ENCODE measurements around the gene CHRNG.
"Not testable (repeated sequence)": the region's sequence is repeated elsewhere in the genome, so short reads cannot be mapped to it uniquely, and the experiment has no call there.

The CHRNG gene

GRCh38 chr2:232556426-232556825 lies 16.9 kb downstream of the CHRNG start:
- peaks cover 46% of the 10 kb centered on the region for H3K36me3 Mint-ChIP-seq
- peaks cover 41% of the 10 kb centered on the region for H3K4me1 Mint-ChIP-seq
- no peak overlapping the region for H3K27ac Mint-ChIP-seq
- no peak overlapping the region for H3K4me3 Mint-ChIP-seq
- H3K27me3 Mint-ChIP-seq = no peaks in the 10 kb centered on the region
- CTCF ChIA-PET = no interaction called here
- no peak for DNase-seq
- H3K9me3 Mint-ChIP-seq = no peaks in the 10 kb centered on the region

- H3K27me3 Mint-ChIP-seq = no peaks in the 10 kb centered on the region
- CTCF ChIA-PET = interaction anchor here (1.1 kb wide), 1 partner anchor 9 kb away, joined by 3 read pairs; no protein-coding TSS in a partner anchor
- no peaks in the 10 kb centered on the region for H3K9me3 Mint-ChIP-seq
- no peaks in the 10 kb centered on the region for H3K4me1 Mint-ChIP-seq
- H3K4me3 Mint-ChIP-seq = no peak overlapping the region
- no peak for DNase-seq
- H3K27ac Mint-ChIP-seq = no peak overlapping the region
- peaks cover 59% of the 10 kb centered on the region for H3K36me3 Mint-ChIP-seq
These were observed 23.1 kb downstream of the CHRNG start for GRCh38 chr2:232562515-232563151.

- Mint-ChIP-seq H3K9me3 (no peaks in the 10 kb centered on the region), H3K4me3 (no peak overlapping the region), H3K27me3 (no peaks in the 10 kb centered on the region), H3K36me3 (peaks cover 63% of the 10 kb centered on the region), H3K27ac (no peak overlapping the region), H3K4me1 (no peaks in the 10 kb centered on the region)
- DNase-seq = no peak
- CTCF ChIA-PET = interaction anchor here (1.1 kb wide), 1 partner anchor 10 kb away, joined by 3 read pairs; no protein-coding TSS in a partner anchor
These were observed 24.1 kb downstream of the CHRNG start for GRCh38 chr2:232563580-232563979.

GRCh38 chr2:232567721-232568120 lies 28.2 kb downstream of the CHRNG start:
- Mint-ChIP-seq H3K9me3 (no peaks in the 10 kb centered on the region), H3K4me3 (no peak overlapping the region), H3K4me1 (no peaks in the 10 kb centered on the region), H3K27ac (peak overlapping the region; percentile 4), H3K27me3 (no peaks in the 10 kb centered on the region), H3K36me3 (peaks cover 64% of the 10 kb centered on the region)
- CTCF ChIA-PET = interaction anchor here (0.9 kb wide), 1 partner anchor 11 kb away, joined by 4 read pairs; no protein-coding TSS in a partner anchor
- DNase-seq = no peak

- peaks cover 64% of the 10 kb centered on the region for H3K36me3 Mint-ChIP-seq
- CTCF ChIA-PET = no interaction called here
- no peaks in the 10 kb centered on the region for H3K27me3 Mint-ChIP-seq
- DNase-seq = no peak
- no peaks in the 10 kb centered on the region for H3K9me3 Mint-ChIP-seq
- H3K4me3 Mint-ChIP-seq = no peak overlapping the region
- H3K27ac Mint-ChIP-seq = no peak overlapping the region
- no peaks in the 10 kb centered on the region for H3K4me1 Mint-ChIP-seq
These were observed 28.7 kb downstream of the CHRNG start for GRCh38 chr2:232568161-232568560.

GRCh38 chr2:232569541-232569940 lies 30.0 kb downstream of the CHRNG start:
- H3K36me3 Mint-ChIP-seq = peaks cover 60% of the 10 kb centered on the region
- peak overlapping the region; percentile 46 for H3K27ac Mint-ChIP-seq

GRCh38 chr2:232570481-232570880 lies 31.0 kb downstream of the CHRNG start:
- not testable (repeated sequence) for H3K4me3 Mint-ChIP-seq, H3K27me3 Mint-ChIP-seq, DNase-seq, H3K9me3 Mint-ChIP-seq, H3K4me1 Mint-ChIP-seq
- peaks cover 58% of the 10 kb centered on the region for H3K36me3 Mint-ChIP-seq
- H3K27ac Mint-ChIP-seq = peak overlapping the region; percentile 37
- CTCF ChIA-PET = interaction anchor here (1.0 kb wide), 1 partner anchor 42 kb away, joined by 3 read pairs; no protein-coding TSS in a partner anchor

More at GRCh38 chr2:232569541-232569940, 30.0 kb downstream of the CHRNG start:
- DNase-seq = no peak
- Mint-ChIP-seq H3K4me3 (no peak overlapping the region), H3K4me1 (no peaks in the 10 kb centered on the region), H3K9me3 (no peaks in the 10 kb centered on the region), H3K27me3 (no peaks in the 10 kb centered on the region)
- CTCF ChIA-PET = interaction anchor here (0.7 to 1.1 kb wide), 3 partner anchors 36 to 60 kb away, joined by 3 read pairs; no protein-coding TSS in a partner anchor

GRCh38 chr2:232571026-232571474 lies 31.6 kb downstream of the CHRNG start:
- Mint-ChIP-seq H3K27ac (no peak overlapping the region), H3K4me3 (no peak overlapping the region), H3K4me1 (no peaks in the 10 kb centered on the region), H3K36me3 (peaks cover 55% of the 10 kb centered on the region), H3K9me3 (no peaks in the 10 kb centered on the region), H3K27me3 (no peaks in the 10 kb centered on the region)
- no peak for DNase-seq
- CTCF ChIA-PET = no interaction called here

- Mint-ChIP-seq H3K27ac (no peak overlapping the region), H3K36me3 (peaks cover 43% of the 10 kb centered on the region), H3K9me3 (no peaks in the 10 kb centered on the region), H3K27me3 (no peaks in the 10 kb centered on the region), H3K4me3 (no peak overlapping the region), H3K4me1 (no peaks in the 10 kb centered on the region)
- CTCF ChIA-PET = no interaction called here
- DNase-seq = no peak
These were observed 33.5 kb downstream of the CHRNG start for GRCh38 chr2:232573042-232573441.

GRCh38 chr2:232573771-232574435 lies 34.4 kb downstream of the CHRNG start:
- H3K9me3 Mint-ChIP-seq = no peaks in the 10 kb centered on the region
- no peaks in the 10 kb centered on the region for H3K27me3 Mint-ChIP-seq
- H3K27ac Mint-ChIP-seq = peak overlapping the region; percentile 67
- no peak for DNase-seq
- H3K36me3 Mint-ChIP-seq = peaks cover 36% of the 10 kb centered on the region
- H3K4me3 Mint-ChIP-seq = no peak overlapping the region
- CTCF ChIA-PET = no interaction called here
- no peaks in the 10 kb centered on the region for H3K4me1 Mint-ChIP-seq

GRCh38 chr2:232574674-232575403 lies 35.3 kb downstream of the CHRNG start:
- DNase-seq = no peak
- no peaks in the 10 kb centered on the region for H3K9me3 Mint-ChIP-seq
- peaks cover 27% of the 10 kb centered on the region for H3K36me3 Mint-ChIP-seq
- no peak overlapping the region for H3K27ac Mint-ChIP-seq
- H3K4me3 Mint-ChIP-seq = no peak overlapping the region
- H3K27me3 Mint-ChIP-seq = no peaks in the 10 kb centered on the region
- CTCF ChIA-PET = no interaction called here
- H3K4me1 Mint-ChIP-seq = peaks cover 4% of the 10 kb centered on the region

GRCh38 chr2:232575404-232575746 lies 35.9 kb downstream of the CHRNG start:
- Mint-ChIP-seq H3K9me3 (no peaks in the 10 kb centered on the region), H3K27ac (no peak overlapping the region), H3K4me3 (no peak overlapping the region), H3K36me3 (peaks cover 29% of the 10 kb centered on the region), H3K27me3 (no peaks in the 10 kb centered on the region), H3K4me1 (peaks cover 9% of the 10 kb centered on the region)
- CTCF ChIA-PET = no interaction called here
- no peak for DNase-seq

- Mint-ChIP-seq H3K4me1 (peaks cover 20% of the 10 kb centered on the region), H3K27ac (no peak overlapping the region), H3K36me3 (peaks cover 33% of the 10 kb centered on the region), H3K27me3 (no peaks in the 10 kb centered on the region), H3K4me3 (no peak overlapping the region), H3K9me3 (no peaks in the 10 kb centered on the region)
- CTCF ChIA-PET = no interaction called here
- no peak for DNase-seq
These were observed 37.5 kb downstream of the CHRNG start for GRCh38 chr2:232576995-232577394.

- Mint-ChIP-seq H3K4me3 (no peak overlapping the region), H3K36me3 (peaks cover 39% of the 10 kb centered on the region), H3K27me3 (no peaks in the 10 kb centered on the region), H3K4me1 (peaks cover 20% of the 10 kb centered on the region), H3K27ac (no peak overlapping the region), H3K9me3 (no peaks in the 10 kb centered on the region)
- DNase-seq = no peak
- CTCF ChIA-PET = no interaction called here
These were observed 38.3 kb downstream of the CHRNG start for GRCh38 chr2:232577841-232578240.
